ENCODE measurements around the gene ATP4B. TPM values are rescaled to one million over a fixed set of nuclear protein-coding genes. Genes with fewer than 3 reads are reported as not detected.

The ATP4B gene
- polyA plus RNA-seq, 1 of the 3 experiments (the other 2 are of a cell fraction): not detected

DNA sequence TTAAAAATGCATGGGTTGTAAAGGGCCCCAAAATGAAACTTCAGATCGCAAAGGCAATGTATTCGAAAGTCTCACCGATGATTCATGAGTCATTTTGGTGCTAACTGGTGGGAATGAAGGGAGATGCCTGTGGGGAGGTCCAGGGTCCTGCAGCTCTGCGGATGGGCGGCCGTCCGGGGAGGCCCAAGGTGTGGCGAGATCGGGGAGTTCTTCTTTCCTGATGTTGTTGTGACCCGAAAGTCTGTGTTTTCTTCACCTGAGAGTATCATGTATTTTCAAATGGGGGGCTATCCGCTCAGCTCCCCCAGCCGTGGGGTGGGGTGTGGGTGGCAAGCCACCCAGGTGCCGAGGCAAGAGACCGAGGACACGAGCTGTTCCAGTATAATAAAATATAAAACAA is 37.0 kb downstream of the ATP4B start:
- 97% methylated on average over 15 of the region's 15 CpGs for WGBS (ENCODE audit: low lambda C conversion rate)

GRCh38 chr13:113620036-113620796 is 37.8 kb downstream of the ATP4B start:
- CTCF ChIA-PET: interaction anchor here (1.0 to 1.3 kb wide), 3 partner anchors 21 to 104 kb away, joined by 3 to 4 read pairs (median 3); no protein-coding TSS in a partner anchor
- peak; percentile 85 for DNase-seq

More for the DNA sequence above, 37.0 kb downstream of the ATP4B start:
- Histone ChIP-seq H3K4me1 (ENCODE audit: control insufficient read depth in 1 of 2, insufficient read depth in 2 of 2, low read depth in 1 of 2, low read length in 1 of 2) (peaks cover 6 to 15% of the 10 kb centered on the region in 2 experiments; a peak in 3 of 4 replicates), H3K79me2 (ENCODE audit: insufficient read depth) (peaks cover 39% of the 10 kb centered on the region), H3K9me2 (no peaks in the 10 kb centered on the region), H3K9ac (no peak overlapping the region), H3K27ac (ENCODE audit: low read depth in 2 of 2, low read length in 1 of 2) (peak overlapping the region in 1 of 2 experiments; percentile 43; a peak in 1 of 4 replicates), H4K20me1 (ENCODE audit: insufficient read depth) (peaks cover 50% of the 10 kb centered on the region), H3K9me3 (no peaks in the 10 kb centered on the region), H3F3A (replicated peaks; ENCODE audit: insufficient read depth) (peaks cover 15% of the 10 kb centered on the region), H3K4me2 (no peak overlapping the region), H3K36me3 (replicated peaks in 1 of 2; ENCODE audit: control insufficient read depth in 1 of 2, insufficient read depth in 2 of 2, low read length in 1 of 2) (peaks cover 4 to 6% of the 10 kb centered on the region in 2 experiments), H2AFZ (ENCODE audit: low read depth) (no peak overlapping the region), H3K27me3 (ENCODE audit: insufficient read depth) (no peaks in the 10 kb centered on the region), H3K4me3 (ENCODE audit: low read depth in 2 of 2, low read length in 1 of 2) (no peak overlapping the region)
- ChIA-PET CTCF (interaction anchor here (0.7 to 1.2 kb wide), 7 partner anchors 9 to 164 kb away, joined by 3 to 6 read pairs (median 3); no protein-coding TSS in a partner anchor), POLR2A (no interaction called here)
- DNase-seq: no peak
- TF ChIP-seq CHD2 (IDR thresholded peaks at IDR 0.05; ENCODE audit: low read length, partially characterized antibody) (no peak), GATA2 (CRISPR knock-in tag; IDR thresholded peaks at IDR 0.05) (no peak), RCOR1 (IDR thresholded peaks at IDR 0.05; ENCODE audit: low read length) (no peak)
- TF ChIP-seq, protein P1, sequence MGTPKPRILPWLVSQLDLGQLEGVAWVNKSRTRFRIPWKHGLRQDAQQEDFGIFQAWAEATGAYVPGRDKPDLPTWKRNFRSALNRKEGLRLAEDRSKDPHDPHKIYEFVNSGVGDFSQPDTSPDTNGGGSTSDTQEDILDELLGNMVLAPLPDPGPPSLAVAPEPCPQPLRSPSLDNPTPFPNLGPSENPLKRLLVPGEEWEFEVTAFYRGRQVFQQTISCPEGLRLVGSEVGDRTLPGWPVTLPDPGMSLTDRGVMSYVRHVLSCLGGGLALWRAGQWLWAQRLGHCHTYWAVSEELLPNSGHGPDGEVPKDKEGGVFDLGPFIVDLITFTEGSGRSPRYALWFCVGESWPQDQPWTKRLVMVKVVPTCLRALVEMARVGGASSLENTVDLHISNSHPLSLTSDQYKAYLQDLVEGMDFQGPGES (IDR thresholded peaks at IDR 0.05; ENCODE audit: low read depth, low read length): no peak

More at GRCh38 chr13:113620036-113620796, 37.8 kb downstream of the ATP4B start:
- Histone ChIP-seq H3K4me2 (no peak overlapping the region), H3K4me3 (ENCODE audit: low read depth in 2 of 2, low read length in 1 of 2) (no peak overlapping the region), H3K27ac (ENCODE audit: low read depth in 2 of 2, low read length in 1 of 2) (peak overlapping the region in 1 of 2 experiments; percentile 89; a peak in 2 of 4 replicates), H3K79me2 (ENCODE audit: insufficient read depth) (peaks cover 46% of the 10 kb centered on the region), H3K9me2 (no peaks in the 10 kb centered on the region), H3K27me3 (ENCODE audit: insufficient read depth) (no peaks in the 10 kb centered on the region), H4K20me1 (ENCODE audit: insufficient read depth) (peaks cover 44% of the 10 kb centered on the region), H3K9me3 (no peaks in the 10 kb centered on the region), H3K4me1 (ENCODE audit: control insufficient read depth in 1 of 2, insufficient read depth in 2 of 2, low read depth in 1 of 2, low read length in 1 of 2) (peaks cover 3 to 15% of the 10 kb centered on the region in 2 experiments; a peak in 2 of 4 replicates), H3K36me3 (replicated peaks in 1 of 2; ENCODE audit: control insufficient read depth in 1 of 2, insufficient read depth in 2 of 2, low read length in 1 of 2) (peaks cover 4 to 6% of the 10 kb centered on the region in 2 experiments), H3K9ac (no peak overlapping the region), H3F3A (replicated peaks; ENCODE audit: insufficient read depth) (peaks cover 9% of the 10 kb centered on the region), H2AFZ (ENCODE audit: low read depth) (no peak overlapping the region)
- POLR2A ChIA-PET: interaction anchor here (1.3 kb wide), 1 partner anchor 8 kb away, joined by 4 read pairs; no protein-coding TSS in a partner anchor
- TF ChIP-seq, protein P2, sequence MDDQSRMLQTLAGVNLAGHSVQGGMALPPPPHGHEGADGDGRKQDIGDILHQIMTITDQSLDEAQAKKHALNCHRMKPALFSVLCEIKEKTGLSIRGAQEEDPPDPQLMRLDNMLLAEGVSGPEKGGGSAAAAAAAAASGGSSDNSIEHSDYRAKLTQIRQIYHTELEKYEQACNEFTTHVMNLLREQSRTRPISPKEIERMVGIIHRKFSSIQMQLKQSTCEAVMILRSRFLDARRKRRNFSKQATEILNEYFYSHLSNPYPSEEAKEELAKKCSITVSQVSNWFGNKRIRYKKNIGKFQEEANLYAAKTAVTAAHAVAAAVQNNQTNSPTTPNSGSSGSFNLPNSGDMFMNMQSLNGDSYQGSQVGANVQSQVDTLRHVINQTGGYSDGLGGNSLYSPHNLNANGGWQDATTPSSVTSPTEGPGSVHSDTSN (IDR thresholded peaks at IDR 0.05): no peak
- TF ChIP-seq FOXJ3 (CRISPR knock-in tag; IDR thresholded peaks at IDR 0.05): peak; percentile 47; the same call in 1 of the 2 replicates
- TF ChIP-seq, protein P1 (IDR thresholded peaks at IDR 0.05; ENCODE audit: low read depth, low read length): no peak
- TF ChIP-seq MXI1 (IDR thresholded peaks at IDR 0.05; ENCODE audit: low read depth, low read length): peak; percentile 44; the same call in 1 of the 2 replicates
- TF ChIP-seq TAF1 (IDR thresholded peaks at IDR 0.05; ENCODE audit: borderline replicate concordance, low read depth, low read length): no peak
- TF ChIP-seq MEF2A (IDR thresholded peaks at IDR 0.05; ENCODE audit: borderline replicate concordance, low read depth): no peak
- 85% methylated on average over 14 of the region's 15 CpGs for WGBS (ENCODE audit: low lambda C conversion rate)
